ENCODE data around the gene ELAC1. TPM values are rescaled to one million over a fixed set of nuclear protein-coding genes. Genes with fewer than 3 reads are reported as not detected.

The ELAC1 gene
- total RNA-seq, 1 donor from 2014 or later, result 15.5 TPM

- Histone ChIP-seq H3K4me3 (no peak overlapping the region), H3K4me1 (no peaks in the 10 kb centered on the region), H3K27me3 (no peaks in the 10 kb centered on the region), H3K27ac (no peak overlapping the region), H3K36me3 (no peaks in the 10 kb centered on the region), H3K9me3 (no peaks in the 10 kb centered on the region)
- TF ChIP-seq CTCF (IDR thresholded peaks at IDR 0.05), result no peak
- intact Hi-C loops (cut with DNase I), result no loop called here
- no peak for DNase-seq (ENCODE audit: extremely low spot score in 2 of 2)
Measured at GRCh38 chr18:51007790-51008139, 39.9 kb downstream of the ELAC1 start.

- H3K4me3 ChIP-seq, result no peak overlapping the region
- H3K9me3 ChIP-seq, result no peaks in the 10 kb centered on the region
- no peaks in the 10 kb centered on the region for H3K4me1 ChIP-seq
- no peak for TF ChIP-seq POLR2A (IDR thresholded peaks at IDR 0.05)
- no peak for TF ChIP-seq POLR2AphosphoS5 (IDR thresholded peaks at IDR 0.05; ENCODE audit: insufficient read depth in 1 of 2, low read depth in 1 of 2)
- TF ChIP-seq CTCF (IDR thresholded peaks at IDR 0.05), result no peak
- intact Hi-C loops (cut with DNase I), result no loop called here
- H3K27ac ChIP-seq, result no peak overlapping the region
- no peaks in the 10 kb centered on the region for H3K27me3 ChIP-seq
- H3K36me3 ChIP-seq, result no peaks in the 10 kb centered on the region
- no peak for DNase-seq (ENCODE audit: extremely low spot score in 2 of 2)
Measured at GRCh38 chr18:51009072-51009471, 41.2 kb downstream of the ELAC1 start.

GRCh38 chr18:51010218-51010617 lies 42.4 kb downstream of the ELAC1 start:
- no peaks in the 10 kb centered on the region for H3K4me1 ChIP-seq
- no peaks in the 10 kb centered on the region for H3K36me3 ChIP-seq
- no peak for DNase-seq (ENCODE audit: extremely low spot score in 2 of 2)
- H3K27me3 ChIP-seq, result no peaks in the 10 kb centered on the region
- H3K27ac ChIP-seq, result no peak overlapping the region
- no peak for TF ChIP-seq POLR2A (IDR thresholded peaks at IDR 0.05)
- no peak for TF ChIP-seq CTCF (IDR thresholded peaks at IDR 0.05)
- no peak for TF ChIP-seq POLR2AphosphoS5 (IDR thresholded peaks at IDR 0.05; ENCODE audit: insufficient read depth in 1 of 2, low read depth in 1 of 2)
- intact Hi-C loops (cut with DNase I), result no loop called here
- H3K9me3 ChIP-seq, result no peaks in the 10 kb centered on the region
- H3K4me3 ChIP-seq, result no peak overlapping the region

- no peaks in the 10 kb centered on the region for H3K27me3 ChIP-seq
- no peak overlapping the region for H3K27ac ChIP-seq
- H3K9me3 ChIP-seq, result no peaks in the 10 kb centered on the region
- H3K4me1 ChIP-seq, result no peaks in the 10 kb centered on the region
- no peak overlapping the region for H3K4me3 ChIP-seq
- TF ChIP-seq POLR2A (IDR thresholded peaks at IDR 0.05) (no peak), CTCF (IDR thresholded peaks at IDR 0.05) (no peak), POLR2AphosphoS5 (IDR thresholded peaks at IDR 0.05; ENCODE audit: insufficient read depth in 1 of 2, low read depth in 1 of 2) (no peak)
- DNase-seq (ENCODE audit: extremely low spot score in 2 of 2), result no peak
- intact Hi-C loops (cut with DNase I), result no loop called here
- no peaks in the 10 kb centered on the region for H3K36me3 ChIP-seq
Measured at GRCh38 chr18:51011709-51012108, 43.9 kb downstream of the ELAC1 start.

- H3K36me3 ChIP-seq, result no peaks in the 10 kb centered on the region
- DNase-seq (ENCODE audit: extremely low spot score in 2 of 2), result no peak
- no peaks in the 10 kb centered on the region for H3K9me3 ChIP-seq
- no peaks in the 10 kb centered on the region for H3K27me3 ChIP-seq
- H3K4me1 ChIP-seq, result no peaks in the 10 kb centered on the region
- H3K27ac ChIP-seq, result no peak overlapping the region
- TF ChIP-seq POLR2AphosphoS5 (IDR thresholded peaks at IDR 0.05; ENCODE audit: insufficient read depth in 1 of 2, low read depth in 1 of 2) (no peak), POLR2A (IDR thresholded peaks at IDR 0.05) (no peak), CTCF (IDR thresholded peaks at IDR 0.05) (no peak)
- H3K4me3 ChIP-seq, result no peak overlapping the region
- intact Hi-C loops (cut with DNase I), result no loop called here
Measured at GRCh38 chr18:51012441-51012840, 44.6 kb downstream of the ELAC1 start.
